DMS79 treated with DMSO at 0.1 percent for 48 hours (cell line): Measurements from ENCODE around the gene MTMR10.

Experiments used
- DNase-seq: peaks from one replicate; lab custom pipeline; 2025; lab: John Stamatoyannopoulos, UW

The MTMR10 gene

DNA sequence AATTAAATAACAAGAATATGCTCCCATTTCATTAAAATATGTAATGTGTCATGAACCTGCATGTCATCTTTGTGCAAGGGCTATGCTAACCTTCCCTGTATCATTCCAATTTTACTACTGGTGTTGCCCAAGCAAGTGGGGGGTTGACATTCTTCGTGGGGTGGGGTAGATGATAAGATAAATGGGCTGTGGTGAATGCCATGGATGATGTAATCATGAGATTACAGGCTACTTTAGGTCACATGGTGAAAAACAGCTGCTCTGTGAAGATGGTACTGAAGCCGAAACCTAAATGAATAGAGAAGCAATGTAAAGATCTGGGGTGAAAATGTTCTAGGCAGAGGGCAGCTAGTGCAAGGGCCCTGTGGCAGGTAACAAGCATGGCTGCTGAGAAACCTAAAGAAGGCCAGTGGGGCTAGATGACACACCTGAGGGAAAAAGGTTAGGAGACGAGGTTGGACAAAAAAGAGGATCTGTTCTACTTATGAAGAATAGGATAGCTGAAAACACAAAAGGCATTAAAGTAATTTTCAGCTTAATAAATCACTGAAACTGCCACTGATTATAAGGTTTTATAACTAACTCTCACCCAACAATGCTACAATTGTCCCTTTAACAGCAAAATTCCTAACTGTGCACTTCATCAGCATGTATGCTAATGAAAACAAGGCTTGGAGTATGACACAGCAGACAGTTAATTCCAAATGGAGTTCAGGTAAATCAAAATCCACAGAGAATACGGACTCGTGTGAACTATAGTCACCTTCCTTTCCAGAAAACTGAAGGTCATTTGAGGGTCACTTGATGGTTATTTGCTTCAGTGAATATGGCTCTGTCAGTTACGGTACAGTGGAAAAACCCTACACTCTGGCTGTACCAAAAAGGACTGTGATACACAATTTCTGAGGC lies 35.0 kb downstream of the MTMR10 start:
- DNase-seq, result no peak

DNA sequence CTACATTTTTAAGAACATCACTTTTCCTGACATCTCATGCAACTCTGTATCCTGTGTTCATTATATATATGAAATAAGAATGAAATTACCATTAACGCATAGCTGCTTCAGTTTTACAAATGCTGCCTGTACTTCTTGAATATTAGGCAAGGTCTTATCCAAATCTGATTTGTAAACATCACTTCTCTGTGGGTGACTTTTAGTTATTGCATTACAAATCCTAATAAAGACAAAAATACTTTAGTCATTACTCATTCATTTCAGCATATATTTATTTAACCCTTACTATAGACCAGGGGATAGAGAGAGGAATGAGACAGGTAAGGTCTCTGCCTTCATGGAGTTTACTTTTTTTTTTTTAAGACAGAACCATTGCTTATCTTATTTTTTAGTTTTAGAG lies 36.8 kb downstream of the MTMR10 start:
- no peak for DNase-seq

DNA sequence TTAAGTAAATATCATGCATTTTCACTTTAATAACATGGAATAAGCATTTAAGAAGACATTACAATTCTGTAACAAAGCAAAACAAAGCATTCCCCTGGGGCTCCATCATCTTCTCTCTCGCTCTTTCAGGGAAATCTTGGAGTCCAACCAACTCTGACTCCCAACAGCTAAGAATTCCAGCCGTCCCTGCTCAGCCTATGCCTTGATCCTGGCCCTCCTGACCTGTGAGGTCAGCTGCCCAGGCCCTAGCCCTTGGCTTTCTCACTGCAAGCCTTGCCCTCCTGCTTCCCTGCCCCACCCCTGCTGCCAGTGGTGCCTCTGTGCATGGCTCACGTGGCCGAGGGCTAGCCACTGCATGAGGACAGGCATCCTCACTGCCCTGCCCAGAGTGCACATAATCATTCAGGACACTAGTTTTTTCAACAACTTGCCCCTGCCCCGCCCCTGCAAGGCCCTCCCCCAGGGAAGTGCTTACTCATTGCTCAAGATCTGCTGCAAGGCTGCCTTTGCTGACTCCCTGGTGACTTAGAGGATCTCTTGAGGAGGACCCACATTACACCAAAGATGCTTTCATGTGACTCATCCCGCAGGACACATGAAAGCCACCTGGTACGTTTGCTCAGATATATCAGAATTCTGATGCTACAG lies 37.6 kb downstream of the MTMR10 start:
- DNase-seq, result no peak

DNA sequence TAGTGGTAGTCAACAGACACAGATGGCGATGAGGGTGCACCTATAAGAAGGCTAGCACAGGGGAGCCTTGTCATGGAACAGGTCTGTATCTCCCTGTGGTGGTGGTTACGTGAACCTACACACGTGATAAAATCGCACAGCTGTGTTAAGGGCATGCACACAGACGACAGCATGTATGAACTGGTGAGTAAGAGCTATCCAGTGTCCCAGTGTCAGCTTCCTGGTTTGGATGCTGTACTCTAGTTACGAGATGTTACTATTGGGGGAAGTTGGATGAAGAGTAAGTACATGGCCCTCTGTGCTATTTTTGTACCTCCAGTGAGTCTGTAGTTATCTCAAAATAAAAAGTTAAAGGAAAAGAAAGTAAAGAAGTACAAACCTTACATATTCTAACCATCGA lies 38.2 kb downstream of the MTMR10 start:
- DNase-seq, result no peak

DNA sequence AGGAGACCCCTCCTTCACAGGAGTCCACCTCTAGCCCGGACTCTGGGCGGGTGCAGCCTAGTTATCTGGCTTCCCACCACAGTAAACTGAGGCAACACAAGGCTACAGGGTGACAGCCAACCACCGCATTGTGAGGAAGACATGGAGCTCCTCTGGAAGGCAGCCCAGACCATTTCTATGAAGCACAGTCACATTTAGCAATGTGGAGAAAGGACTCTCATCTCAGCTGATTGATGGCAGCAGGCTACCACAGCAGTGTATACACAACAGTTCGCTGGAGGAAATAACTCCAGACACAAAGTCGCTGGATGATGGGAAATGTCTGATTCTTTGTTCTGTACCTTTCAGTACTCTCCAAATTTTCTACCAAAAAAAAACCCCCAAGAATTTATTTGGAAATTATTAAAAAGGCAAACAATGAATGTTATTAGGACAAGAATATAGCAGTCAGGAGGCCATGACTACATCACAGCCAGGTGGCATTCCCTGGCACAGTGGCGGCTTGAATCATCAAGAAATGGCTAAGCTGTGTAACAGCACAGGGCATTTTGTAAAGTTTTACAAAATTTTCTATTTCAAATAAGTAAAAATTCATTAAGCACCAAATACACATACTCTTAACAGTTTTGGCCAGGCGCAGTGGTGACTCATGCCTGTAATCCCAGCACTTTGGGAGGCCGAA lies 47.6 kb downstream of the MTMR10 start:
- DNase-seq, result no peak

DNA sequence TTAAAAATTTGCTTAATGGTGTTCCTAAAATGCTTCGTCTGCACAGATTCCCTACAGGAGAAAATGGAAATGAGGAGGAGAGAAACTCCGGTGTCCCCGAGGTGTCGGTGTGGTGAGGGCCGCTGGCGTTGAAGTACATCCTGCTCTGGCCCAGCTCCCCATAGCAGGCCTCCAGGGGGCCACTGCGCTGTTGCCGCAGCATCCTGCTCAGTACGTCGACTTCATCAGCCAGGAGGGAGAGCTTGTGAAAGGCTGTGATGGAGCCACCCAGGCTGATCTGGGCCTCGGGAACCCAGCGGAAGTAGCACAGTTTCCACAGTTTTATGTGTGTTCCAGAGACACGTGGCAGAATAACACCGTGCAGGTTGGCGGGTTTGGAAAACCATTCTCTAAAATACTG lies 49.9 kb downstream of the MTMR10 start:
- no peak for DNase-seq

DNA sequence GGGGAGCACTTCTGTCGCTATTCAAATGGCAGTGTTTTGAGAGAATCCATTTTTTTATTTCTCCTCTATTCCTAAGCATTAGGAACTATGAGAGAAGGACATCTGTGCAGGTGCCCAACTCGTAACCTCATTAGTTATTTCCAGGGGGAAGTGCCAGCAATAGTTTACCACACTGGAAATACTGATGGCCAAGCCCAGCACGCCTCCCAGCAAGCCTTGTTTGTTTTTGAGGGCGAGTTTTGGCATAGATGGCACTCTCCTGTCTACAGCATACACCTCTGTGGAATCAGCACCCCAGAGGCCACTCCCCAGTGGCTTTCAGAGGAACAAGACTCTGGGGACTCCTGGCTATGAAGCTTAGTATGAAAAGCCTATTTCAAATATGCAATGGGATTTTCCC lies 51.1 kb downstream of the MTMR10 start:
- DNase-seq, result no peak

DNA sequence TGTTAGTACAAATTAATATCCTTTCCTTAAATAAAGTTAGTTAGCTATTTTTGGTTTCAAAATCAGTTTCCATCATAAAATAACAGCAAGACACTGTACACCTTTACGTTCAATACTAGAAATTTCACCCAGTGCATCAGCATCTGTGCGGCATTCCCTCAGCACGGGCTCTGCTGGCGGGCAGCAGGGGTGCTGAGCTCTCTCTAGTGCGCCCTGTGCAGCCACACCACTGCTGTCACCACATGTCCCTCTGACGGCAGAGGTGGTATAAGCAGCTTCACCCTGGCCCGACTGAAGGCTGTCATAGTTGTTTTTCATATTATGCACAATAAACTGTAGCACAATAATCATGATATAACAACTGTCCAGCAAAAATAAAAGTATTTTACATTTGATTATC lies 52.3 kb downstream of the MTMR10 start:
- no peak for DNase-seq

DNA sequence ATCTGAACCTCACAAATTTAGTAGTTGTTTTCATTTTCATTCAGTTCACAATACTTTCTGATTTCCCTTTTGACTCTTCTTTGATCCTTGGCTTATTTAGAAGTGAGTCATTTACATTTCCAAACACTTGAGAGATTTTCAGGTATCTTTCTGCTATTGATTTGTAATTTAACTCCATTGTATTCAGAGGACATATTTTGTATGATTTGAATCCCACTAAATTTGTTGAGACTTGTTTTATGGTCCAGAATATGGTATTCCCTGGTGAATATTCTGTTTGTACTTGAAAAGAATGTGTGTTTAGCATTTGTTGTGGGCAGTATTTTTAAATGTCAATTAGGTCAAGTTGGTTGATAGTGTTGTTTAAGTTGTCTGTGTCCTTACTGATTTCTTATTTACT lies 58.1 kb downstream of the MTMR10 start:
- DNase-seq, result no peak

DNA sequence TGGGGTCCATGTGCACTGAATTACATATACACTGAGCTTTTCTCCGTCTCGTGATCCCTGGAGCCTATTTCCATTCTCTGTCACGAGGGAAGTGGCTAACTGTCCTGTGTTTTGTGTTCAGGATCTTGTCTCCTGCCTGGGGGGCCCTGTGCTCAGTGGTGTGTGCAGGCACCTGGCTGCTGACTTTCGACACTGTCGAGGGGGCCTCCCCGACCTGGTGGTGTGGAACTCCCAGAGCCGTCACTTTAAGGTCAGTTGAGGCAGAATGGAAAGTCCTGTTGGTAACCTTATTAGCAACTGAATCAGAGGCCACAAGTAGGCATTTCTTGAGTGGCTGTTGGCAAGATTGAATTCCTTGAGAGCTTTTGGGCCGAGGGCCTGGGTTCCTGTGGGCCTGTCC lies 61.0 kb downstream of the MTMR10 start:
- DNase-seq, result no peak

DNA sequence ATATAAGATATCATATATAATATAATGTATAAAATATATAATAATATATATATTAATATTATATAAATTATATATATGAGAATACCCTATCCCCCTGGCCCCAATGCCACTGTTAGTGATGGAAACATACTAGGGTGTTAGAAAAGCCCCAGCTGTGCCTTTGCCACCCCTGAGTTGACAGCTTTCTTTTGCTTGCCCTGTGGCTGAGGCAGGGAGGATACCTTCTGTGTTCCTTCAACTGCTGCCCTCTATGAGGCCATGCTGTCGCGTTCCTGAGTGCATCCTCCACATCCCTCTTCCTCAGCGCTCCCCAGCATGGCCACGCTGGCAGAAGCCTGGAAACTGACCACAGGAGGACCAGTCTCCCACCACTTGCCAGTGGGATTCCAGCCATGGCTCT lies 61.4 kb downstream of the MTMR10 start:
- DNase-seq, result no peak

DNA sequence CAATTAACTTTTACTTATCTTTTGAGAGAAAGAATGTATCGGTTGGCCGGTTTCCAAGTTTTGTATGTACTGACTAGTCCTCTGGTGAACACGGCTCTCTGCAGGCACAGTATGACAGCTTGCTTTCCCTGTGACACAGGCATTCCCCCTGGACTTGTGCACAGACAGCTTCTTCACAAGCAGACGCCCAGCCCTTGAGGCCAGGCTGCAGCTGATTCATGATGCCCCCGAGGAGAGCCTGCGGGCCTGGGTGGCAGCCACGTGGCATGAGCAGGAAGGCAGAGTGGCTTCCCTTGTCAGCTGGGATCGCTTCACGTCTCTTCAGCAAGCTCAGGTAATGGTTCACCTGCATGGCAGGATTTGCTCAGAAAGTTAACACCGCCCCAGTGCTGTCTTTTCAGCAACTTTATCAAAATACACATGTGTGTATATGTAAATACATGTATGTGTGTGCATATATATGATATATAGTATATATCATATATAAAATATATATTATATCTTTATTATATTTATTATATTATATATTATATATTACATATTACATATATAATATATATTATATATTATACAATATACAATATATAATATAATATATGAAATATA lies 62.3 kb downstream of the MTMR10 start:
- peak; percentile 18 for DNase-seq

DNA sequence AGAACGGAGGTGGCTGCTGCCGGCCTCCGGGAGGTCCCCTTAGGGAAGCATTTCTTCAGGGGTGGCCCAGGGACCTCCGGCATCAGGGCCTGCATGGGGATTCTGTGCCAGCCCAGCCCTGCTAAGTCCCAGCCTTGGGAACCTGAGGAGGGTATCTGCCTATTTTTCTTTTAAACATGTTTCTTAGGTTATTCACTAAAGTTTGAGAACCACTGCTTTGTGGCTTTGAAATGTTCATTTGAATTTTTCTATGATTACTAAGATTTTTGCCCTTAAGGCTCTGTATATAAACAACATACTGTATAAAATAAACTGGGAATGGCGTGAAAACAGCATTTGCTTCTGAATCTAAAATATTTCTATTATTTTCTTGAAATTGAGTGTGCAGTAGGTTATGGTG lies 63.4 kb downstream of the MTMR10 start:
- no peak for DNase-seq

DNA sequence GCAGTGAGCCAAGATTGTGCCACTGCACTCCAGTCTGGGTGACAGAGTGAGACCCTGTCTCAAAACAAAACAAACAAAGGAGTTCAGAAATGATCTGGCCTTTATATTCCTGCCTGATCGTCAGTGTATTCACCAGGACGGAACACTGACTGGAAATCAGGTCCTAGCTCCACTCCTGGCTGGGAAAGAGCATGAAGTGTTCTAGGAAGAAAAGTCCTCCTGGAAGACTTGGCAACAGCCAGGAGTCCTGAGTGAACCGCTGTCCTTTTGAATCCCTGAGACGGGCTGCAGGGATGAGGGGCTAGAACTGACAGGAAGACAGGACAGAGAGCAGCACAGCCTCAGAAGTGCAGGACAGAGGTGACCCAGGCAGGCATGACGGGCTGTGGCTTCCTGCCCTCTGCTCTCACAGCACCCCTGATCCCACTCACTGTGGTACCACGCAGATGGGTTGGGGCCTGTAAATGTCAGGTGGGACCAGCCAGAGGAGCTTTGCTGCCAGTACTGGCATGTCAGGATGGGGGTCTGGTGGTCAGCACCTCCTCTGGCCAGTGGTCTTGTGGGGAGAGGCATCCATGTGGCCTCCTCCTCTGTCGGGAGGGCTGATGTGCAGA lies 64.2 kb downstream of the MTMR10 start:
- DNase-seq, result no peak

DNA sequence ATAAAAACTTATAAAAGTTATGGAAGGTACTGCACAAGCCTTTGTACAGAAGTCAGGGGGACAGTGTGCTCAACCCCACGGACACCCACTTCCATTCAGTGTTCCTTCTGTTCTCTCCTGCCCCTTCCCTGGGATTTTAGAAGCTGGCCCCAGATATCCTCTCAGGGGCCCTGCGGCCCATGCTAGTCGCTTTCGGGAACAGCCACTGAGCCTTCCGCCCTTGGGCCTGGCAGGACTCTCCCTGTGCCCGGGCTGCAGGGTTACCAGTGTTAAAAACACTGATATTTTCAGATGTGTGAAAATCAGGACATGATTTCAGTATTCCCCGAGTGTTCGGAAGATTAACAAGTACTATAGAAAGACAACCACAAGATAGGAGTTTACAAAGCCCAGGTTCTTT lies 65.3 kb downstream of the MTMR10 start:
- DNase-seq, result no peak

DNA sequence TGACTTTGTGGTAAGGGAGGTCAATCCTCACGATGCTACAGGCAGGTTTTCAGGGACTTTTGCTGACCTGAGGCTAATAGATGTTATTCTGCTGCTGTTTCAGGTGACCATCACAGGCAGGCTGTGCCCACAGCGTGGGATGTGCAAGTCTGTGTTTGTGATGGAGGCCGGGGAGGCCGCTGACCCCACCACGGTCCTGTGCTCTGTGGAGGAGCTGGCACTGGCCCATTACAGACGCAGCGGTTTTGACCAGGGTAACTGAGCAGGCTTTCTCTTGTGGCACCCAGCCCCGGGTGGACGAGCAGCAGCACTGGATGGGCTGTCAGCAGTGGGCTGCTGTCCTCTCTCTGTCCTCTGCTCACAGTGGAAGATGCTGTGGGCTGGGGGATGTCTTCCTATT lies 65.7 kb downstream of the MTMR10 start:
- no peak for DNase-seq

DNA sequence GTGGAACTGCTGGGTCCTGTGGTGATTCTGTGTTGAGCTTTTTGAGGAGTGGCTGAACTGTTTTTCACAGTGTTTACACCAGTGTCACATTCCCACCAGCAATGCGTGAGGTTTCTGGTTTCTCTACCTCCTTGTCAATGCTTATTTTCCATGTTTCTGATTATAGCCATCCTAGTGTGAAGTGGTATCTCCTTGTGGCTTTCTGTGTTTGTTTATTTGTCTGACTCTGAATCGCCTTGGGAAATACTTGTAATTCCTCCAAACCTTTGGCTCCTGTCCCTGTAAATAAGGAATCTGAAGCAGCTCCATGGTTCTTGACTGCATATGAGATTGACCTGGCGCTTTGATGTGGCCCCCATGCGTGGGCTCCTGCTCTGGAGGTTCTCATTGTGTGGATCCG lies 67.1 kb downstream of the MTMR10 start:
- no peak for DNase-seq

DNA sequence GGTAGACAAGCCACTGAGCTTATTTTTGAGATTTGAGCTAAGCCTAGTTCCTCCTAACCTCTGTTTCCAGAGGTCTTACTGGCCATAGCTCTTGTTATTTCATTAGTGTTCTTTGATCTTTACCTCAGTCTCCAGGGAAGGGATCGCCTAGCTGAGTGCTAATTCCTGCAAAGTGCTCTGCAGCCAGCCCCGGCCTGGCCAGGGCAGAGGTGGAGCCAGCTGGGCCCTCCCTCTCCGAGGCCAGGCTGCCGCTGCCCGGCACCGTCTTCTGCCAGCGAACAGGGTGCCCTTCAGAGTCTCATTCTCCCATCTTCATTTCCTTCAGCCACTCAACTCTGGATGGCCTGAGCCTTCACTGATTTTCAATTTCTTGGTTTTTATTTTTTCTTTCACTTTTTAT lies 68.0 kb downstream of the MTMR10 start:
- no peak for DNase-seq

DNA sequence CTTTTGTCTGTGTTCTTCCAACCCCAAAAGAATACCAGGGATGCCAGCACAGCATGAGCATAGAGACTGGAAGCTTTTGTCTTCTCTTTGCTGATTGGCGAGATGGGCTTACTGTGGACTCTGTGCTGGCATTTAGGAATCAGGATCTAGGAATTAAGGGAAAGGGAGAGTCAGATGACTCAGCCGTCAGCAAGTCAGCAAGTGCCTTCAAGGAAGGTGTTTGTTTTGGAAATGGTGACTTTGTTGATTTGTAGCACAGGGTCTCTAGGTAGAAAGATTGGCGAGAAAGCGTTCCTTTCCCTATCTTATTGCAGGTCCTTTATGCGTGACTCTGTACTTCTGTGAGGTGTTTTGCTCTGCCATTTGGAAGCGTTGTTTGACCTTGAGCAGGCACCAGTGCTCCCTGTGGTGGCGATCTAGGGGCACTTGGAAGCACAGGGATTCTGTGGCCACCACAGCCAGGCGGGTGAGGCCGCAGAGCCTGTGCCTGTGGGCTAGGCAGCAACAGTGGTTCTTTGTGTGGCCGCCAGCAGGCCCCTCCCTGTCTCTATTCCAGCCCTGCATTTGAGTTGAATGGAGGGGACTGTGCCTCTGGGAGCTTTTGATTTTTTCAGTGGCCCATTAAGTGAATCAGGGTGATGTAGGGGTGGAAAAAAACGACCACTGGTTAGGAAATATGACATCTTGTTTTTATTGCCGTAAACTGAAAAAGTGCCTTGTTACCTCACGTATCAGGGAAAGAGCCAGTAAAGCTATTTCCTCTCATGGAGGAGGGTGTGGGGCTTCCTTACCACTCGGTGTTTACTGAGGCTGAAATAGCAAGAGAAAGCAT lies 68.7 kb downstream of the MTMR10 start:
- DNase-seq, result no peak

DNA sequence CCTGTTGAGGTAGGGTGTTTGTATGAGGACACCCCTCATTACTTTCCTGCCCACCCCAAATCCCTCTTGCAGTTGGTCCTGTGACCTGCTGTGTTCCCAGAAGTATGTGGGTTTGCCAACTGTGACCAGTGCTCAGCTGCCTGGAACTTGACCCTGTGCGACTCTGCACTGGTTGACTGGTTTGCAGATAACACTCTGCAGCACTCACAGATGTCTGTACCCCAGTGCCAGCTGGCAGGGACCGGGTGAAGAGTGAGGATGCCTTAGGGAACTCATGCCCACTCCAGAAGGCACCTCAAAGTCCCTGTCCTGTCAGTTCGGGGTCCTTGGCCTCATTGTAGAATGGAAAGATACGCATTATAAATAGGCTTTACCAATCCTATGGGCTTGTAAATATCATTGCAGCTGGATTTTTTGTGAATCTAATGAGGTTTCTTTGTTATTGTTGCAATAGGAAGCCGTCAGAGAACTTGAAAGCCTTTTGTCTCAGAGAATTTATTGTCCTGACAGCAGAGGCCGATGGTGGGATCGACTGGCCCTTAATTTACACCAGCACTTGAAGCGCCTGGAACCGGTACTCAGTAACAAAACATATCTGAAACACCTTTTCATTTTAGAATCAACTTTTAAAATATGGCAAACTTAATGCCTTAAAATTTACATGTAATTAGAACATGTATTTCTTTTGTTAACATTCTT lies 69.5 kb downstream of the MTMR10 start:
- no peak for DNase-seq

DNA sequence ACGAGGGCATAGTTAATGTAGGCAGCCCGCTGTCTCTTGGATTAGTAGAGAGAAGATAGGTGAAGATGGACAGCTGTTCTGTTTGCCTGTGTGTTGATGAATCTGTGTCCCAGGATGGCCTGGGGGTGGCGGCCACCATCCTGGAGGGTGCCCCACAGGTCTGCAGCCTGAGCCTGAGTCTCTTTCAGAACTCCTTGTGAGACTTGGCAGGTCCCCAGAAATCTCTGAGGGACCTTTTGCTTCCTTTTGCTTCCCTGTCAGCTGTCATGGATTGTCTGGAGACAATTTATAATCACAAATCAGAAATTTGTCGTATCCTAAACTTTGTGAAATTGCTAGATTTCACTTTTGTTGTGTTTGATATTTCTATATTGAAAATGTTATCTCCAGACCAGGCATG lies 70.3 kb downstream of the MTMR10 start:
- DNase-seq, result no peak
